Sigmoid colon (tissue), 3 donors: ENCODE measurements around the gene BBS2.

ENCODE experiments used
- POLR2A ChIP-seq, 2 donors: fragments of 450-650 bp; IDR thresholded peaks; one replicate each; pipeline ENCODE4 v1.6.1; 2016; ENCODE audit warnings: antibody characterized with exemption in 2 of 2, mild to moderate bottlenecking in 2 of 2, moderate library complexity in 2 of 2
- TF ChIP-seq, protein P1 (sequence below), 4 experiments: fragments of 450-650 bp in 3 of 4; fragments of 200-600 bp in 1 of 4; IDR thresholded peaks; one replicate each; pipeline ENCODE4 v1.5.1; 2016 to 2019; ENCODE audit warnings: antibody characterized with exemption in 4 of 4, mild to moderate bottlenecking in 3 of 4, moderate library complexity in 2 of 4

DNA sequence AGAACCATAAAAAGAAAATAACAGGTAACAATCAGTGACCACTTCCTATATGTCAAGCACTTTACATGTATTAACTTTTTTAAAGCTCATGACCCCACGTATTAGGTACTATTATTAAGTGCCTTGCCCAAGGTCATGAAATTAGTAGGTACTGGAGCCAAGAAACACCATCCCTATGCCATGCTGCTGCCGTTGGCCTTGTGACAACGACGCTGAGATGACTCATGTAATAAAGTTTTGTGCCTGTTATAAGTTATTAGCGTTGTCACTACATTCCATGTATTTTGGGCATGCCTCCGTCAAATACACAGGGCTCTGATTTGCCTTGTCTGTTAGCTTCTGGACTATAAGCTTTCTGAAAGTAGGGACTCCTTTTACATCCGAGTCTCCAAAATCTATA is 1.4 kb downstream of the BBS2 start:
- TF ChIP-seq, protein P1, sequence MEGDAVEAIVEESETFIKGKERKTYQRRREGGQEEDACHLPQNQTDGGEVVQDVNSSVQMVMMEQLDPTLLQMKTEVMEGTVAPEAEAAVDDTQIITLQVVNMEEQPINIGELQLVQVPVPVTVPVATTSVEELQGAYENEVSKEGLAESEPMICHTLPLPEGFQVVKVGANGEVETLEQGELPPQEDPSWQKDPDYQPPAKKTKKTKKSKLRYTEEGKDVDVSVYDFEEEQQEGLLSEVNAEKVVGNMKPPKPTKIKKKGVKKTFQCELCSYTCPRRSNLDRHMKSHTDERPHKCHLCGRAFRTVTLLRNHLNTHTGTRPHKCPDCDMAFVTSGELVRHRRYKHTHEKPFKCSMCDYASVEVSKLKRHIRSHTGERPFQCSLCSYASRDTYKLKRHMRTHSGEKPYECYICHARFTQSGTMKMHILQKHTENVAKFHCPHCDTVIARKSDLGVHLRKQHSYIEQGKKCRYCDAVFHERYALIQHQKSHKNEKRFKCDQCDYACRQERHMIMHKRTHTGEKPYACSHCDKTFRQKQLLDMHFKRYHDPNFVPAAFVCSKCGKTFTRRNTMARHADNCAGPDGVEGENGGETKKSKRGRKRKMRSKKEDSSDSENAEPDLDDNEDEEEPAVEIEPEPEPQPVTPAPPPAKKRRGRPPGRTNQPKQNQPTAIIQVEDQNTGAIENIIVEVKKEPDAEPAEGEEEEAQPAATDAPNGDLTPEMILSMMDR (IDR thresholded peaks at IDR 0.05) = no peak
- no peak for TF ChIP-seq POLR2A (IDR thresholded peaks at IDR 0.05)
